ENCODE data around the gene GNB1L. TPM values are rescaled to one million over a fixed set of nuclear protein-coding genes. Genes with fewer than 3 reads are reported as not detected.

Gene GNB1L
- total and polyA plus RNA-seq, 9 of the 15 experiments (the other 6 are each of a cell fraction or from before 2014, with no cell fraction given), result 0.56 to 50.5 (median 10.2) TPM

GRCh38 chr22:19879643-19879991 lies 24.9 kb upstream of the GNB1L start (continued):
- no peak for TF ChIP-seq ARID4B (CRISPR knock-in tag; IDR thresholded peaks at IDR 0.05)
- no peak for TF ChIP-seq MCM3 (IDR thresholded peaks at IDR 0.05)
- TF ChIP-seq ZMIZ1 (IDR thresholded peaks at IDR 0.05; ENCODE audit: low read depth in 2 of 2, low read length in 2 of 2), result no peak
- no peak for TF ChIP-seq LCOR (CRISPR knock-in tag; IDR thresholded peaks at IDR 0.05)
- no peak for TF ChIP-seq CREBBP (IDR thresholded peaks at IDR 0.05; ENCODE audit: low read depth, low read length)
- no peak for TF ChIP-seq SNAPC5 (CRISPR knock-in tag; IDR thresholded peaks at IDR 0.05)
- TF ChIP-seq SRSF3 (IDR thresholded peaks at IDR 0.05; ENCODE audit: insufficient read depth, low read length), result 0 out of 2 replicates have a peak, but pooled peaks have one; percentile 10
- no peak for TF ChIP-seq ZKSCAN3 (CRISPR knock-in tag; IDR thresholded peaks at IDR 0.05)
